Sigmoid colon (tissue), 7 donors: ENCODE results near the gene EXOC6. TPM values are rescaled to one million over a fixed set of nuclear protein-coding genes. Genes with fewer than 3 reads are reported as not detected.

Source experiments
- DNase-seq: peaks from one replicate; pipeline ENCODE4 v3.0.0-alpha.2; 2019
- H3K27ac ChIP-seq, 4 donors: fragments of 200-600 bp; sonication (generic); one replicate each; pipeline ENCODE4 v1.5.1; 2016 to 2019; ENCODE audit warnings: mild to moderate bottlenecking in 1 of 4
- H3K27me3 ChIP-seq, 3 donors: fragments of 200-600 bp; sonication (generic); one replicate each; pipeline ENCODE4 v1.5.1; 2019; ENCODE audit warnings: mild to moderate bottlenecking in 1 of 3
- H3K36me3 ChIP-seq, 4 donors: fragments of 200-600 bp; sonication (generic); one replicate each; pipeline ENCODE4 v1.5.1; 2016 to 2019
- H3K4me1 ChIP-seq, 4 donors: fragments of 200-600 bp; sonication (generic); one replicate each; pipeline ENCODE4 v1.5.1; 2017 to 2019
- H3K4me3 ChIP-seq, 4 donors: fragments of 200-600 bp; sonication (generic); one replicate each; pipeline ENCODE4 v1.5.1; 2017 to 2019; ENCODE audit warnings: mild to moderate bottlenecking in 2 of 4, moderate library complexity in 1 of 4
- H3K9me3 ChIP-seq, 4 donors: fragments of 200-600 bp in 3 of 4; sonication (generic) in 3 of 4; one replicate each; pipeline versions ENCODE4 v1.5.1 to v1.6.1; 2013 to 2019
- CTCF ChIP-seq, 4 experiments: fragments of 450-650 bp in 3 of 4; fragments of 200-600 bp in 1 of 4; IDR thresholded peaks; one replicate each; pipeline ENCODE4 v1.5.1; 2016 to 2019; ENCODE audit warnings: antibody characterized with exemption in 4 of 4, mild to moderate bottlenecking in 3 of 4, moderate library complexity in 2 of 4
- EP300 ChIP-seq, 4 donors: sonication (generic); formaldehyde crosslinking; IDR thresholded peaks; one replicate each; pipeline ENCODE4 v1.6.1; 2017; ENCODE audit warnings: antibody characterized with exemption in 4 of 4
- POLR2A ChIP-seq, 2 donors: fragments of 450-650 bp; IDR thresholded peaks; one replicate each; pipeline ENCODE4 v1.6.1; 2016; ENCODE audit warnings: antibody characterized with exemption in 2 of 2, mild to moderate bottlenecking in 2 of 2, moderate library complexity in 2 of 2
- POLR2AphosphoS5 ChIP-seq, 4 donors: sonication (generic); formaldehyde crosslinking; IDR thresholded peaks; one replicate each; pipeline ENCODE4 v1.6.1; 2017; ENCODE audit warnings: antibody characterized with exemption in 4 of 4
- WGBS, 2 donors: extraction: QIAGEN DNeasy Blood & Tissue Kit; methylation state at CpG; one replicate each; pipeline ENCODE4 v1.1.7; 2013; 5-methylcytosine and 5-hydroxymethylcytosine counted together
- intact Hi-C: fragments of 100-400 bp; cut with DNase I; formaldehyde crosslinking; loops from one replicate; pipeline ENCODE4 v1.15.1; 2023
- polyA plus RNA-seq, 3 donors: library from polyadenylated mRNA; stranded (reverse); fragments of 200-250 nt; gene quantifications; one replicate each; pipeline ENCODE4 v1.2.3, GENCODE V29; 2013
- total RNA-seq, 4 donors: library from RNA; depleted of rRNA; stranded (reverse); fragments of >200 nt; gene quantifications; one replicate each; pipeline ENCODE4 v1.1.0, GENCODE V29; 2016
- donor health status: healthy with polysubstance abuse.
- donor health status: Bipolar disorder and iron deficiency.
- donor health status: healthy.

EXOC6 gene
- total and polyA plus RNA-seq, 7 donors: 6.6 to 20.2 (median 16.6) TPM

GRCh38 chr10:92839191-92840085 lies 8.9 kb upstream of the EXOC6 start:
- intact Hi-C loops: no loop called here
- H3K9me3 ChIP-seq: no peaks in the 10 kb centered on the region
- WGBS, 2 donors: 14 to 51% methylated on average over 10 of the region's 10 CpGs
- H3K36me3 ChIP-seq: no peaks in the 10 kb centered on the region
- no peak overlapping the region for H3K27ac ChIP-seq
- no peaks in the 10 kb centered on the region for H3K4me1 ChIP-seq
- DNase-seq: no peak
- no peak for TF ChIP-seq EP300 (IDR thresholded peaks at IDR 0.05)
- no peak for TF ChIP-seq CTCF (IDR thresholded peaks at IDR 0.05)
- TF ChIP-seq POLR2A (IDR thresholded peaks at IDR 0.05): no peak
- TF ChIP-seq POLR2AphosphoS5 (IDR thresholded peaks at IDR 0.05): no peak
- no peak overlapping the region for H3K4me3 ChIP-seq
- no peaks in the 10 kb centered on the region for H3K27me3 ChIP-seq

GRCh38 chr10:92844746-92845145 lies 3.6 kb upstream of the EXOC6 start:
- no peaks in the 10 kb centered on the region for H3K36me3 ChIP-seq
- 71 to 79% methylated on average over 3 of the region's 3 CpGs for WGBS, 2 donors
- no peaks in the 10 kb centered on the region for H3K9me3 ChIP-seq
- TF ChIP-seq POLR2AphosphoS5 (IDR thresholded peaks at IDR 0.05) (no peak), CTCF (IDR thresholded peaks at IDR 0.05) (no peak), EP300 (IDR thresholded peaks at IDR 0.05) (no peak)
- intact Hi-C loops: no loop called here
- no peak overlapping the region for H3K27ac ChIP-seq
- DNase-seq: no peak
- no peak overlapping the region for H3K4me3 ChIP-seq
- H3K27me3 ChIP-seq: no peaks in the 10 kb centered on the region
- peaks cover 0 to 16% (median 9%) of the 10 kb centered on the region in 4 donors for H3K4me1 ChIP-seq

GRCh38 chr10:92845921-92846320 lies 2.4 kb upstream of the EXOC6 start:
- intact Hi-C loops: no loop called here
- WGBS, 2 donors: 64 to 82% methylated on average over 4 of the region's 4 CpGs
- Histone ChIP-seq H3K9me3 (no peaks in the 10 kb centered on the region), H3K4me1 (peaks cover 0 to 21% (median 12%) of the 10 kb centered on the region in 4 donors), H3K36me3 (no peaks in the 10 kb centered on the region), H3K27ac (no peak overlapping the region), H3K27me3 (no peaks in the 10 kb centered on the region), H3K4me3 (no peak overlapping the region)
- TF ChIP-seq POLR2A (IDR thresholded peaks at IDR 0.05) (no peak), EP300 (IDR thresholded peaks at IDR 0.05) (no peak), CTCF (IDR thresholded peaks at IDR 0.05) (no peak), POLR2AphosphoS5 (IDR thresholded peaks at IDR 0.05) (no peak)
- DNase-seq: no peak

GRCh38 chr10:92846344-92846743 lies 2.0 kb upstream of the EXOC6 start:
- no peaks in the 10 kb centered on the region for H3K36me3 ChIP-seq
- H3K9me3 ChIP-seq: no peaks in the 10 kb centered on the region
- 58 to 63% methylated on average over 3 of the region's 3 CpGs for WGBS, 2 donors
- H3K4me1 ChIP-seq: peaks cover 0 to 21% (median 12%) of the 10 kb centered on the region in 4 donors
- TF ChIP-seq CTCF (IDR thresholded peaks at IDR 0.05) (no peak), POLR2AphosphoS5 (IDR thresholded peaks at IDR 0.05) (no peak), EP300 (IDR thresholded peaks at IDR 0.05) (no peak), POLR2A (IDR thresholded peaks at IDR 0.05) (no peak)
- no peak overlapping the region for H3K4me3 ChIP-seq
- no peak for DNase-seq
- no peak overlapping the region for H3K27ac ChIP-seq
- H3K27me3 ChIP-seq: no peaks in the 10 kb centered on the region
- intact Hi-C loops: no loop called here
